H1 (cell line): ENCODE data around the gene ORC2. TPM values are rescaled to one million over a fixed set of nuclear protein-coding genes. Genes with fewer than 3 reads are reported as not detected.

Source experiments
- CTCF ChIA-PET: fragments of 300-600 bp; sonication (Branson Sonifier 250); formaldehyde crosslinking; loops from one replicate; lab custom pipeline; 2021; ENCODE audit not compliant: partially characterized antibody; lab: Charles Lee
- POLR2A ChIA-PET: fragments of 300-600 bp; sonication (Branson Sonifier 250); formaldehyde crosslinking; loops from one replicate; lab custom pipeline; 2021; ENCODE audit warnings: inconsistent platforms; ENCODE audit not compliant: partially characterized antibody; lab: Charles Lee
- DNase-seq, 2 experiments: peaks; one replicate each; pipeline versions ENCODE4 v3.0.0 to v3.0.0-alpha.2; 2010 to 2022; ENCODE audit warnings: low spot score in 2 of 2, low read depth in 1 of 2, mixed read lengths in 1 of 2
- FAIRE-seq: peaks from 2 replicates; lab custom pipeline; 2011; peaks lifted over from hg19 to GRCh38; lab: Jason Lieb, UNC
- H2AFZ ChIP-seq: 2 replicates; pipeline ENCODE4 v1.8.1; 2012; ENCODE audit warnings: low read length, inconsistent platforms
- H2AK5ac ChIP-seq: 2 replicates; pipeline ENCODE4 v1.6.1; 2013; ENCODE audit warnings: low read depth, low read length
- H2BK120ac ChIP-seq: replicated peaks from 2 replicates; pipeline ENCODE3; 2013; ENCODE audit warnings: low read depth, low read length, inconsistent platforms
- H2BK12ac ChIP-seq: 2 replicates; pipeline ENCODE4 v1.6.1; 2013; ENCODE audit warnings: low read depth, low read length
- H2BK15ac ChIP-seq: 2 replicates; pipeline ENCODE4 v1.6.1; 2013; ENCODE audit warnings: low read length
- H2BK20ac ChIP-seq: 2 replicates; pipeline ENCODE4 v1.6.1; 2013; ENCODE audit warnings: low read length
- H2BK5ac ChIP-seq: 2 replicates; pipeline ENCODE4 v1.6.1; 2013; ENCODE audit warnings: low read depth, low read length
- H3K14ac ChIP-seq: 2 replicates; pipeline ENCODE4 v1.6.1; 2013; ENCODE audit warnings: inconsistent platforms; ENCODE audit not compliant: insufficient read length
- H3K18ac ChIP-seq: 2 replicates; pipeline ENCODE4 v1.6.1; 2013; ENCODE audit warnings: low read length; ENCODE audit errors: extremely low read depth
- H3K23ac ChIP-seq: 2 replicates; pipeline ENCODE4 v1.6.1; 2013; ENCODE audit warnings: inconsistent platforms; ENCODE audit not compliant: insufficient read length
- H3K23me2 ChIP-seq: 2 replicates; pipeline ENCODE4 v1.6.1; 2013; ENCODE audit warnings: low read depth, low read length
- H3K27ac ChIP-seq: 2 replicates; pipeline ENCODE4 v1.6.1; 2011; ENCODE audit warnings: low read depth, low read length, inconsistent platforms
- H3K27me3 ChIP-seq, 4 experiments: replicated peaks in 1 of 4; 1 replicate in 1 of 4; 2 replicates in 3 of 4; pipeline versions ENCODE4 v1.6.1 to v1.8.1; 2011 to 2013; ENCODE audit warnings: low read length in 3 of 4, mild to moderate bottlenecking in 3 of 4, inconsistent platforms in 2 of 4, mixed read lengths in 2 of 4, moderate library complexity in 1 of 4; ENCODE audit not compliant: control insufficient read depth in 3 of 4, insufficient read depth in 3 of 4; ENCODE audit errors: extremely low read depth in 1 of 4
- H3K36me3 ChIP-seq, 4 experiments: 2 replicates each; pipeline versions ENCODE4 v1.6.1 to v1.8.1; 2011 to 2013; ENCODE audit warnings: mild to moderate bottlenecking in 4 of 4, low read length in 3 of 4, moderate library complexity in 2 of 4, control low read depth in 1 of 4, inconsistent platforms in 1 of 4; ENCODE audit not compliant: insufficient read depth in 4 of 4, control insufficient read depth in 2 of 4
- H3K4ac ChIP-seq: replicated peaks from 2 replicates; pipeline ENCODE3; 2013; ENCODE audit warnings: low read length, low read depth, mixed read lengths, inconsistent platforms; ENCODE audit not compliant: insufficient read length
- H3K4me1 ChIP-seq, 4 experiments: replicated peaks in 1 of 4; 1 replicate in 1 of 4; 2 replicates in 3 of 4; pipeline versions ENCODE4 v1.6.1 to v1.8.1; 2011 to 2013; ENCODE audit warnings: low read length in 3 of 4, inconsistent platforms in 2 of 4, mixed read lengths in 1 of 4; ENCODE audit not compliant: insufficient read depth in 4 of 4, control insufficient read depth in 3 of 4
- H3K4me2 ChIP-seq, 2 experiments: 2 replicates each; pipeline versions ENCODE4 v1.6.1 to v1.8.1; 2011 to 2013; ENCODE audit warnings: low read depth in 2 of 2, low read length in 2 of 2, control low read depth in 1 of 2, inconsistent platforms in 1 of 2, mild to moderate bottlenecking in 1 of 2; ENCODE audit not compliant: insufficient read depth in 1 of 2
- H3K4me3 ChIP-seq, 4 experiments: fragments of 200-600, 300-600 bp in 1 of 4; sonication (generic), shearing (Covaris generic), sonication (Bioruptor Twin) in 1 of 4; 2 replicates each; pipeline versions ENCODE4 v1.5.1 to v1.8.1; 2011 to 2016; ENCODE audit warnings: low read length in 4 of 4, low read depth in 3 of 4, control low read depth in 2 of 4, inconsistent platforms in 2 of 4, mild to moderate bottlenecking in 2 of 4, mixed read lengths in 1 of 4, moderate library complexity in 1 of 4; ENCODE audit not compliant: insufficient read depth in 2 of 4; ENCODE audit errors: extremely low read depth in 1 of 4
- H3K56ac ChIP-seq: replicated peaks from 2 replicates; pipeline ENCODE3; 2013; ENCODE audit warnings: low read depth, mild to moderate bottlenecking, mixed read lengths, low read length, inconsistent platforms; ENCODE audit not compliant: insufficient read length
- H3K79me1 ChIP-seq: 2 replicates; pipeline ENCODE4 v1.6.1; 2013; ENCODE audit warnings: low read depth, low read length, control low read depth
- H3K79me2 ChIP-seq, 2 experiments: 2 replicates each; pipeline versions ENCODE4 v1.6.1 to v1.8.1; 2012 to 2013; ENCODE audit warnings: low read length in 2 of 2, mild to moderate bottlenecking in 2 of 2, inconsistent platforms in 1 of 2; ENCODE audit not compliant: insufficient read depth in 2 of 2, control insufficient read depth in 1 of 2
- H3K9ac ChIP-seq, 4 experiments: replicated peaks in 1 of 4; 1 replicate in 1 of 4; 2 replicates in 3 of 4; pipeline versions ENCODE4 v1.6.1 to v1.8.1; 2011 to 2013; ENCODE audit warnings: low read depth in 3 of 4, low read length in 3 of 4, control low read depth in 2 of 4, mild to moderate bottlenecking in 2 of 4, moderate library complexity in 2 of 4, inconsistent platforms in 1 of 4; ENCODE audit errors: extremely low read depth in 1 of 4
- H3K9me3 ChIP-seq, 2 experiments: 2 replicates each; pipeline versions ENCODE4 v1.6.1 to v1.8.1; 2012 to 2013; ENCODE audit warnings: mild to moderate bottlenecking in 2 of 2, moderate library complexity in 2 of 2, control low read depth in 1 of 2, inconsistent platforms in 1 of 2, low read depth in 1 of 2, low read length in 1 of 2, mixed read lengths in 1 of 2; ENCODE audit not compliant: insufficient read depth in 2 of 2
- H4K20me1 ChIP-seq, 2 experiments: replicated peaks in 1 of 2; 2 replicates each; pipeline versions ENCODE3 to v1.8.1; 2011 to 2013; ENCODE audit warnings: inconsistent platforms in 2 of 2, low read length in 2 of 2, mild to moderate bottlenecking in 1 of 2; ENCODE audit not compliant: insufficient read depth in 2 of 2, control insufficient read depth in 1 of 2
- H4K5ac ChIP-seq: 2 replicates; pipeline ENCODE4 v1.6.1; 2013; ENCODE audit warnings: low read length, low read depth, mixed read lengths, inconsistent platforms; ENCODE audit not compliant: insufficient read length
- H4K8ac ChIP-seq: 2 replicates; pipeline ENCODE4 v1.8.0; 2013; ENCODE audit warnings: mild to moderate bottlenecking, moderate library complexity, low read length, inconsistent platforms; ENCODE audit not compliant: insufficient read depth; ENCODE audit errors: extremely low read depth
- H4K91ac ChIP-seq: replicated peaks from 2 replicates; pipeline ENCODE3; 2013; ENCODE audit warnings: low read length, mixed read lengths, inconsistent platforms; ENCODE audit not compliant: insufficient read length
- BACH1 ChIP-seq: IDR thresholded peaks from 2 replicates; pipeline ENCODE4 v1.6.1; 2012; ENCODE audit warnings: low read length, improper control_type of control experiment
- BCL11A ChIP-seq, 2 experiments: IDR thresholded peaks; one replicate each; pipeline ENCODE4 v1.6.1; 2011; ENCODE audit warnings: low read depth in 2 of 2, low read length in 2 of 2, mild to moderate bottlenecking in 2 of 2
- BRCA1 ChIP-seq: IDR thresholded peaks from 2 replicates; pipeline ENCODE4 v1.6.1; 2012; ENCODE audit warnings: low read depth, low read length, improper control_type of control experiment
- EP300 ChIP-seq, 2 experiments: IDR thresholded peaks; 1 replicate in 1 of 2; 2 replicates in 1 of 2; pipeline ENCODE4 v1.6.1; 2011 to 2012; ENCODE audit warnings: low read depth in 2 of 2, low read length in 2 of 2, mild to moderate bottlenecking in 2 of 2, borderline replicate concordance in 1 of 2, inconsistent platforms in 1 of 2, moderate library complexity in 1 of 2
- GTF2F1 ChIP-seq: IDR thresholded peaks from 2 replicates; pipeline ENCODE4 v1.6.1; 2012; ENCODE audit warnings: low read depth, low read length, improper control_type of control experiment, borderline replicate concordance
- JUND ChIP-seq: IDR thresholded peaks from 2 replicates; pipeline ENCODE4 v1.6.1; 2011; ENCODE audit warnings: mild to moderate bottlenecking, improper control_type of control experiment, low read length
- NANOG ChIP-seq: IDR thresholded peaks from 2 replicates; pipeline ENCODE4 v1.6.1; 2011; ENCODE audit warnings: low read length, low read depth, mild to moderate bottlenecking, inconsistent platforms; ENCODE audit not compliant: insufficient read depth, poor library complexity, severe bottlenecking
- POLR2A ChIP-seq, 2 experiments: IDR thresholded peaks; 1 replicate in 1 of 2; 2 replicates in 1 of 2; pipeline ENCODE4 v1.6.1; 2011; ENCODE audit warnings: low read depth in 2 of 2, low read length in 2 of 2, mild to moderate bottlenecking in 2 of 2; ENCODE audit errors: control extremely low read depth in 1 of 2
- RFX5 ChIP-seq: IDR thresholded peaks from 2 replicates; pipeline ENCODE4 v1.6.1; 2011; ENCODE audit warnings: low read depth, low read length, improper control_type of control experiment, borderline replicate concordance
- RNF2 ChIP-seq: fragments of 200-900, 300-1000 bp; sonication (generic); IDR thresholded peaks from 2 replicates; pipeline ENCODE4 v1.7.1; 2016; ENCODE audit warnings: borderline replicate concordance, low read depth, mild to moderate bottlenecking, antibody characterized with exemption, low read length; ENCODE audit not compliant: poor library complexity, severe bottlenecking; ENCODE audit errors: missing control alignments
- RXRA ChIP-seq: IDR thresholded peaks from 2 replicates; pipeline ENCODE4 v1.6.1; 2011; ENCODE audit warnings: low read depth, mild to moderate bottlenecking, low read length, moderate library complexity; ENCODE audit not compliant: insufficient read depth
- SP1 ChIP-seq: IDR thresholded peaks from 2 replicates; pipeline ENCODE4 v1.6.1; 2011; ENCODE audit warnings: low read depth, low read length
- SP4 ChIP-seq: IDR thresholded peaks from 2 replicates; pipeline ENCODE4 v1.6.1; 2012; ENCODE audit warnings: low read length, inconsistent platforms
- TEAD4 ChIP-seq: IDR thresholded peaks from 2 replicates; pipeline ENCODE4 v1.6.1; 2012; ENCODE audit warnings: low read depth, low read length, inconsistent platforms, mixed read lengths
- YY1 ChIP-seq: IDR thresholded peaks from 2 replicates; pipeline ENCODE4 v1.6.1; 2011; ENCODE audit warnings: low read depth, mild to moderate bottlenecking, low read length
- WGBS, 2 experiments: shearing (Covaris generic) in 1 of 2; methylation state at CpG; one replicate each; pipeline versions ENCODE4 v1.1.6 to v1.1.7; 2013 to 2015; ENCODE audit warnings: low lambda C conversion rate in 2 of 2, mixed read lengths in 2 of 2, inconsistent platforms in 1 of 2, low coverage in 1 of 2, missing lambda C conversion rate in 1 of 2; ENCODE audit not compliant: insufficient replicate concordance in 2 of 2, insufficient coverage in 1 of 2, insufficient read length in 1 of 2; ENCODE audit errors: extremely low coverage in 1 of 2, missing lambda C conversion rate in 1 of 2; 5-methylcytosine and 5-hydroxymethylcytosine counted together
- polyA plus RNA-seq, 7 experiments: library from polyadenylated mRNA; depleted of rRNA in 3 of 7; stranded (reverse) in 5 of 7; unstranded in 2 of 7; fragments of >200 nt in 5 of 7; fragments of 200-250 nt in 2 of 7; gene quantifications; 1 replicate in 5 of 7; 2 replicates in 1 of 7; 4 replicates in 1 of 7; pipeline versions ENCODE4 v1.2.1 to v1.2.3, GENCODE V29; 2011 to 2013; ENCODE audit warnings: missing spikeins in 2 of 7, mixed read lengths in 2 of 7
- total RNA-seq: library from RNA; stranded (reverse); fragmentation: NEBNext Ultra II Directional; extraction: Animal tissue kit (Norgen Biotek cat#: 25700); gene quantifications from 2 replicates; pipeline ENCODE4 v1.2.1, GENCODE V29; 2021

ORC2 gene
- total and polyA plus RNA-seq, 2 of the 8 experiments (the other 6 are each of a cell fraction or from before 2014, with no cell fraction given): 7.1 to 89.8 TPM

DNA sequence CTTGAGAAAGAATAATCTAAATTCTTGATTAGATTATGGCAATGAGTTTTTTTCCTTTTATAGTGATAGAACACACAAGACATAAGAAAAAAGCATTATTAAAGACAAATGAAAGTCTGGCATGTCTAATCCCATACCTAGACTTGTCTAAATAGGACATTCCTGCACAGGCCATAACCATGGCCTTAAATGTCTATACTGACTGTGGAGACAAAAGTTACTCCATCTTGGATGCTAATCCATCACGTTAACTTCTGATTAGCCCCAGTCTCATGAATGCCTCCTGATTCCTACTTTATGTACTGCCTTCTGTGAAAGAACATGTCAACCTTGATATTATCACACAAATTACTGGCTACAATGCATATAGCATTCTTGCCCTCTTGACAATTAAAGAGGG lies 23.6 kb downstream of the ORC2 start:
- Histone ChIP-seq H3K27ac (no peak overlapping the region), H4K20me1 (no peaks in the 10 kb centered on the region), H3K56ac (no peak overlapping the region), H4K5ac (no peak overlapping the region), H2BK5ac (no peak overlapping the region), H3K4me2 (no peak overlapping the region), H4K91ac (no peak overlapping the region), H3K79me2 (no peaks in the 10 kb centered on the region), H3K79me1 (no peaks in the 10 kb centered on the region; the same call in 1 of the 2 replicates), H3K14ac (no peak overlapping the region), H3K36me3 (peaks cover 6 to 85% (median 42%) of the 10 kb centered on the region in 4 experiments; a peak in 7 of 8 replicates), H2BK120ac (no peak overlapping the region), H3K18ac (no peak overlapping the region), H2AK5ac (no peak overlapping the region), H3K9ac (no peak overlapping the region), H2BK15ac (no peak overlapping the region), H3K9me3 (no peaks in the 10 kb centered on the region), H2BK12ac (no peak overlapping the region), H3K4ac (no peak overlapping the region), H3K27me3 (no peaks in the 10 kb centered on the region), H3K23ac (no peak overlapping the region), H3K4me1 (no peaks in the 10 kb centered on the region), H3K4me3 (no peak overlapping the region), H2BK20ac (no peak overlapping the region), H4K8ac (no peak overlapping the region), H2AFZ (no peak overlapping the region), H3K23me2 (no peaks in the 10 kb centered on the region)
- WGBS, 2 experiments: 81% methylated on average over 1 of the region's 1 CpG; no CpG with 5 or more reads in 1 of the 2 experiments
- ChIA-PET POLR2A (interaction anchor here (1.4 kb wide), 1 partner anchor 18 kb away, joined by 5 read pairs; no protein-coding TSS in a partner anchor), CTCF (interaction anchor here (0.6 to 1.9 kb wide), 4 partner anchors 23 to 238 kb away, joined by 3 to 7 read pairs (median 4); partner anchors contain the start of gene ORC2)
- DNase-seq (no peak), FAIRE-seq (no peak)
- TF ChIP-seq TEAD4 (no peak), JUND (no peak), BCL11A (IDR thresholded peaks at IDR 0.05; ENCODE audit: low read depth in 2 of 2, low read length in 2 of 2) (no peak), EP300 (IDR thresholded peaks at IDR 0.05; ENCODE audit: borderline replicate concordance in 1 of 2, low read depth in 2 of 2, low read length in 2 of 2) (no peak), YY1 (no peak), RXRA (no peak), NANOG (no peak), BACH1 (no peak), SP1 (no peak), GTF2F1 (no peak), SP4 (no peak), BRCA1 (no peak), POLR2A (IDR thresholded peaks at IDR 0.05; ENCODE audit: control extremely low read depth in 1 of 2, low read depth in 2 of 2, low read length in 2 of 2) (no peak), RFX5 (no peak), RNF2 (no peak)
